ENCODE measurements around the gene MAPK6.

- TF ChIP-seq CTCF (IDR thresholded peaks at IDR 0.05) (no peak), POLR2AphosphoS5 (IDR thresholded peaks at IDR 0.05) (no peak), EP300 (IDR thresholded peaks at IDR 0.05) (no peak)
These were observed 39.0 kb downstream of the MAPK6 start for GRCh38 chr15:52057996-52058395.
